C4-2B (cell line): ENCODE data around the gene TAOK2.
A peak's percentile ranks its signal among the peaks of the same experiment; 100 is the strongest.

Experiments
- H3K27ac ChIP-seq: fragments of 450-650 bp; 2 replicates; pipeline ENCODE4 v1.5.1; 2017
- ZFX ChIP-seq: fragments of 450-650 bp; IDR thresholded peaks from 2 replicates; pipeline ENCODE4 v1.6.1; 2017
- TF ChIP-seq, protein P1 (sequence below): fragments of 450-650 bp; conservative IDR thresholded peaks from 2 replicates; pipeline ENCODE4 v1.5.1; 2017; ENCODE audit warnings: mild to moderate bottlenecking

TAOK2 gene

DNA sequence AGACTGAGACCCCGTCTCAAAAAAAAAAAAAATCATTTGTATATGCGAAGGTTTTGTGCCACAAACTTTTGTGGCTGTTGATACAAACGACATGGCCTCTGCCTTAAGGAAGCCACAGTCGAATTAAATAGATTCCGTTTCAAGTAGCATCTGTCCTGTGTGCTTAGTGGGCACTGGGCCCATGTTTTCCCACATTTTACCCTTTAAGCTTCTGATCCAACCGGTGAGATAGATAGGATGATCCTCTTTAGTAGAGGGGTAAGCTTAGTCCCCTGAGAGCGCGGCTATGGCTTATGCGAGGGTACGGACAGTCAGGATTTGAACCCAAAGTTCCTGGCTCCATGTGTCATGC lies 12.6 kb upstream of the TAOK2 start:
- TF ChIP-seq, protein P1, sequence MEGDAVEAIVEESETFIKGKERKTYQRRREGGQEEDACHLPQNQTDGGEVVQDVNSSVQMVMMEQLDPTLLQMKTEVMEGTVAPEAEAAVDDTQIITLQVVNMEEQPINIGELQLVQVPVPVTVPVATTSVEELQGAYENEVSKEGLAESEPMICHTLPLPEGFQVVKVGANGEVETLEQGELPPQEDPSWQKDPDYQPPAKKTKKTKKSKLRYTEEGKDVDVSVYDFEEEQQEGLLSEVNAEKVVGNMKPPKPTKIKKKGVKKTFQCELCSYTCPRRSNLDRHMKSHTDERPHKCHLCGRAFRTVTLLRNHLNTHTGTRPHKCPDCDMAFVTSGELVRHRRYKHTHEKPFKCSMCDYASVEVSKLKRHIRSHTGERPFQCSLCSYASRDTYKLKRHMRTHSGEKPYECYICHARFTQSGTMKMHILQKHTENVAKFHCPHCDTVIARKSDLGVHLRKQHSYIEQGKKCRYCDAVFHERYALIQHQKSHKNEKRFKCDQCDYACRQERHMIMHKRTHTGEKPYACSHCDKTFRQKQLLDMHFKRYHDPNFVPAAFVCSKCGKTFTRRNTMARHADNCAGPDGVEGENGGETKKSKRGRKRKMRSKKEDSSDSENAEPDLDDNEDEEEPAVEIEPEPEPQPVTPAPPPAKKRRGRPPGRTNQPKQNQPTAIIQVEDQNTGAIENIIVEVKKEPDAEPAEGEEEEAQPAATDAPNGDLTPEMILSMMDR: no peak
- TF ChIP-seq ZFX: no peak
- H3K27ac ChIP-seq: peak overlapping the region; percentile 75

DNA sequence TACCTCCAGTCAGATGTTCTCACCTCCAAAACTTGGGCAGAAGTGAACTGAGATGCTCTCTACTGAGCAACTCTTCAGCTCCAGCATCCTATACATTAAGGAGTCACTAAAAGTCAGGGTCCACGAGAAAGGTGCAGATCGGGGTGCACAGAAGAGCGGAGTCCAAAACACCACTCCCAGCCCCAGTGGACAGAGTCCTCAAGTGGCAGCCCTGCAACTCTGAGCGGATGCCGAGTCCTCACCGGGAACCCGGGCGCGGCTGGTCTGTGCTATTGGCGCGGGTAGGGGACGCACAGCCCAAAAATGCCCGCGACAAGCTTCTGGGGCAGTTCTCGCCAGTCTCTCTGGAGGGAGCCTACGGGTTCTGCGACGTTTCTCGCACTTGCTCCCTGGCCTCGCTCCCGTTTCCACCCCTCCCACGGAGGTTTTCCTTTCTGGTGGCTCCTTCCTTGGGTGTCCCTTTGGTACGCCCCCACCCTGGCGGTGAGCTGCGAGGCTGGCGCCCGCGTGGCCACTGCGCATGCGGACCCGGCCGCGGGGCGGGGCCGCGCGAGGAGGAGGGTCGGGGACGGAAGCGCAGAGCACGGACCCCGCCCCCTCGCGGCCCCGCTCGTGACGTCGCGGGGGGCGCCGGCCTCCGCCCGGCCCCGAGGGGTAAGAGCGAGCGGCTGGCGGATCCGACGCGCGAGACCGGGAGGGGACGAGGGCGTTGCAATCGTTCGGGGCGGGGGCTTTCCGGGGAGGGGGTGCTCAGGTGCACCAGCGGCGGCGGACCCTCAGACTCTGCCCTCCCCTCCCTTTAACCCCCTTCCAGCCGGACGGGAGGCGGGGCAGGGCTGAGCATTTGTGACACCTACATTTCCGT lies 12.0 kb upstream of the TAOK2 start, which contains the start of gene TMEM219:
Gene TMEM219, plus strand, starts transcription at position 601 of the 865 bp plus-strand sequence. CDS start 1,065 bp downstream, outside the sequence.
- no peak for TF ChIP-seq ZFX
- TF ChIP-seq, protein P1: no peak; the same call in 1 of the 2 replicates
- H3K27ac ChIP-seq: peak within 1 kb of the TSS; percentile 75

DNA sequence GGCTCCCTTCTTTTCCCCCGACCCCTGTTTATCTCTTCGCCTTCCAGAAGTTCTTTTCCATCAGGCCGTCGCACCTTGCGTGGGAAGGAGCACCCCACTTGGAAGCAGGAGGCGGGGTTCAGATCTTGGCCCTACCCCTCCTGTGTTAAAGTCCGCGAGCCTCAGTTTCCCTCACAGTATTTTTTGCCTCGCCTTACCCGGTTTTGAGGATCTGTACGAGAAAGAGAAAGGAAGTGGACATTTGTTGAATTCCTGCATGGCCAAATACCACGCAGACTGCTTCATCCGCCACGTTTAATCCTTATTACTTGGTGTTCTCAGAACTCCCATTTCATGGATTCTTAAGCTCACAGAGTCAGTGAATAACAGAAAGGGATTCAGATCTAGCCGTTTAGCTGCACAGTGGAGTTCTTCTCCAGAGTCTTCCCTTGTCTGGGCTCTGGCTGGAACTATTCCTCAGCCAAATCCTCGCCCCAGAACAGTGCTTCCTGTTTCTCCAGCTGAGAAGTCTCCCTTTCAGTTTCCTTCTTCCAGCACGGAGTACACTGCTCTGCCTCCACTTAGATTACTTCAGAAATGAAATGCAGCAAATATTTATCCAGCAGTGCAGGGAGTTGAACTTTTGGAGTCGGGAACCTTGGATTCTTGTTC lies 11.2 kb upstream of the TAOK2 start:
- peak overlapping the region; percentile 75 for H3K27ac ChIP-seq
- no peak for TF ChIP-seq ZFX
- TF ChIP-seq, protein P1: no peak

DNA sequence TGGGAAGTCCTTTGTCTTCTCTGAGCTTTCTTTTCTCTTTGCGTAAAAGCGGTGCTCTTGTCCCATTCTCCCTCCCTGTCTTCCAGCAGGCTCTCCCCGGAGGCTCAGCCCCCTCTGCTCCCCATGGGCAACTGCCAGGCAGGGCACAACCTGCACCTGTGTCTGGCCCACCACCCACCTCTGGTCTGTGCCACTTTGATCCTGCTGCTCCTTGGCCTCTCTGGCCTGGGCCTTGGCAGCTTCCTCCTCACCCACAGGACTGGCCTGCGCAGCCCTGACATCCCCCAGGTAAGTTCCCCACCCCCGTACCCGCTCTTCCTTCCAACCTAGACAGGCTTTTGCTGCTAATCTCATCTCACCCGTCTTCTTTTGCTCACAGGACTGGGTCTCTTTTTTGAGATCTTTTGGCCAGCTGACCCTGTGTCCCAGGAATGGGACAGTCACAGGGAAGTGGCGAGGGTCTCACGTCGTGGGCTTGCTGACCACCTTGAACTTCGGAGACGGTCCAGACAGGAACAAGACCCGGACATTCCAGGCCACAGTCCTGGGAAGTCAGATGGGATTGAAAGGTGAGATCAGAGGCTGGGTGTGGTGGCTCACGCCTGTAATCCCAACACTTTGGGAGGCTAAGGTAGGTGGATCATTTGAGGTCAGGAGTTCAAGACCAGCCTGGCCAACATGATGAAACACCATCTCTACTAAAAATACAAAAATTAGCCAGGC lies 10.5 kb upstream of the TAOK2 start:
- TF ChIP-seq, protein P1: no peak
- no peak for TF ChIP-seq ZFX
- peak overlapping the region; percentile 75 for H3K27ac ChIP-seq

DNA sequence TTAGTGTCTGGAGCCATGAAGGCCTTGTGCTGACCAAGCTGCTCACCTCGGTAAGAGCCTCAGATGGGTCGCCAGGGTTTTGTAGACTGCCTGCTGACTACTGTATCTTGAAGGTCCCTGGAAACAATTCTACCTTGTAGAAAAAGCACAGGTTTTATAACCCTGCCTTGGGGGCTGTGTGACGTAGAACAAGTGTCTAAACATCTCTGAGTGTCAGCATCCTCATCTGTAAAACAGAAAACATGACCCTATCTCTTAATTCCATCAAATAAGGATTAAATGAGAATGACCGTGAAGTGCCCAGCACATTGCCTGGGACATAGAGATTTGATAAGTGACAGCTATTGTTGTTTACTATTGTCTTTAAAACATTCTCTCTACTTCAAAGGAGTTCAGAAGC lies 5.5 kb upstream of the TAOK2 start:
- H3K27ac ChIP-seq: no peak overlapping the region
- TF ChIP-seq ZFX: no peak
- TF ChIP-seq, protein P1: no peak

DNA sequence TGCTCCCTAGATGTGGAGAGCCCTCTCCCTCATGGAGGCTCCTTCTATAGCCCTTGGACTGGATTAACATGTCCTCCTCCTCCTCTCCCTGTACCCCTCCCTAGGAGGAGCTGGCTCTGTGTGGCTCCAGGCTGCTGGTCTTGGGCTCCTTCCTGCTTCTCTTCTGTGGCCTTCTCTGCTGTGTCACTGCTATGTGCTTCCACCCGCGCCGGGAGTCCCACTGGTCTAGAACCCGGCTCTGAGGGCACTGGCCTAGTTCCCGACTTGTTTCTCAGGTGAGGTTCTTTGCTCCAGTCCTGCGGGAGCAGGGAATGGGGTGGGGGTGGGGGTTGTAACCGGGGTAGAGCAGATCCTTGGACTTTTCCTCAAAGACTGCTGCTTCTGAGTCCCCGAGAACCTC lies 2.4 kb upstream of the TAOK2 start:
- no peak overlapping the region for H3K27ac ChIP-seq
- TF ChIP-seq ZFX: no peak
- TF ChIP-seq, protein P1: no peak

DNA sequence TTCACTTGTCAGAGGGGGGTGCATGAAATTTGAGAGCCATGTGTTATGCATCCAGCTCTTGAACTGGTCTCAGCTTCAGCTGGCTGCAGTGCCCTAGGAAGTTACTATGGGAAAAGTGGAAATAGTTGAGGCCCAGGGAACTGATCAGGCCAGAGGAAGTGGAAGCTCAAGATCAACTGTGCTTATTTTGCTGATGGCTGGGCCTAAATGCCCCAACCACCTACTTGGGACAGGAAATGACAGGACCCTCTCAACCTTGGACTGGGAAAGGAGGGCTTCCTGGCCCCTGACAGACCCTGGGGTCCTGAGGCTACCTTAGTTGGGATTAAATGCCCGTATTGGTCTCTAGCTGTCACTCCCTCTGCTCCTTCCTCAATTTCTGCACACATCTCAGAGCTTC lies 1.2 kb upstream of the TAOK2 start:
- TF ChIP-seq, protein P1: no peak
- no peak for TF ChIP-seq ZFX
- H3K27ac ChIP-seq: no peak overlapping the region
